ENCODE measurements around the gene C1QTNF12. TPM values are rescaled to one million over a fixed set of nuclear protein-coding genes. Genes with fewer than 3 reads are reported as not detected.

The C1QTNF12 gene
- total and polyA plus RNA-seq, 2 donors (not counting 3 experiments of a cell fraction or from before 2014, with no cell fraction given), result 1.0 to 1.9 TPM

- Histone ChIP-seq H2AFZ (ENCODE audit: low read depth, low read length) (no peak overlapping the region), H3K9me3 (replicated peaks; ENCODE audit: control insufficient read depth, insufficient read depth, low read length) (no peaks in the 10 kb centered on the region), H3K4me2 (ENCODE audit: insufficient read depth, low read length) (no peak overlapping the region), H3K27ac (ENCODE audit: insufficient read depth, low read depth, low read length) (no peak overlapping the region), H3K4me1 (ENCODE audit: control insufficient read depth, extremely low read depth, insufficient read depth, low read length) (no peaks in the 10 kb centered on the region), H3K9ac (replicated peaks; ENCODE audit: extremely low read depth, insufficient read depth, low read length) (no peak overlapping the region), H3K9me1 (replicated peaks; ENCODE audit: control insufficient read depth, extremely low read depth, insufficient read depth, low read length) (no peaks in the 10 kb centered on the region), H3K27me3 (ENCODE audit: control insufficient read depth in 2 of 2, insufficient read depth in 2 of 2, low read length in 2 of 2) (no peaks in the 10 kb centered on the region), H4K20me1 (replicated peaks; ENCODE audit: control insufficient read depth, extremely low read depth, insufficient read depth, low read length) (no peaks in the 10 kb centered on the region), H3K79me2 (ENCODE audit: control insufficient read depth, insufficient read depth, low read length) (no peaks in the 10 kb centered on the region), H3K36me3 (ENCODE audit: control insufficient read depth in 2 of 2, extremely low read depth in 1 of 2, insufficient read depth in 2 of 2, low read length in 2 of 2) (no peaks in the 10 kb centered on the region), H3K4me3 (replicated peaks in 1 of 3; ENCODE audit: insufficient read depth in 1 of 3, low read depth in 1 of 3, low read length in 3 of 3) (no peak overlapping the region)
- FAIRE-seq (no peak), DNase-seq (ENCODE audit: low read depth, low spot score) (no peak)
- intact Hi-C loops (cut with micrococcal nuclease), result no loop called here
- ChIA-PET POLR2A (no interaction called here), CTCF (no interaction called here)
- dilution Hi-C loops (cut with MboI; ENCODE audit: extremely low pct_ligation_motif_present, low sequenced_read_pairs), result no loop called here
- BruUV-seq (replicated peaks), result no TSS peak
- TF ChIP-seq EZH2 (IDR thresholded peaks at IDR 0.05; ENCODE audit: borderline replicate concordance, low read depth, low read length, severe bottlenecking), result no peak
- no peak for TF ChIP-seq CTCF (IDR thresholded peaks at IDR 0.05; ENCODE audit: extremely low read depth in 1 of 2, insufficient read depth in 1 of 2, low read depth in 1 of 2, low read length in 2 of 2)
- no peak for TF ChIP-seq POLR2A (IDR thresholded peaks at IDR 0.05; ENCODE audit: low read depth, low read length)
- TF ChIP-seq POLR2AphosphoS5 (IDR thresholded peaks at IDR 0.05; ENCODE audit: insufficient read depth, low read depth, low read length), result no peak
- TF ChIP-seq JUN (IDR thresholded peaks at IDR 0.05; ENCODE audit: borderline replicate concordance, insufficient read depth, insufficient read length, low read depth), result no peak
- TF ChIP-seq FOS (IDR thresholded peaks at IDR 0.05; ENCODE audit: borderline replicate concordance, insufficient read depth, low read length), result no peak
- no peak for TF ChIP-seq GATA2 (IDR thresholded peaks at IDR 0.05; ENCODE audit: insufficient read depth, insufficient read length, low read depth, low read length)
- TF ChIP-seq MAX (IDR thresholded peaks at IDR 0.05; ENCODE audit: insufficient read depth, insufficient read length), result no peak
- no peak for TF ChIP-seq MYC (IDR thresholded peaks at IDR 0.05; ENCODE audit: low read depth, low read length)
These were observed 6.2 kb downstream of the C1QTNF12 start for GRCh38 chr1:1240348-1240732.
